Kidney (tissue), 14 donors: Measurements from ENCODE around the gene FRRS1. TPM values are rescaled to one million over a fixed set of nuclear protein-coding genes. Genes with fewer than 3 reads are reported as not detected.
A peak's percentile ranks its signal among the peaks of the same experiment; 100 is the strongest.
"Not testable (repeated sequence)": the region's sequence is repeated elsewhere in the genome, so short reads cannot be mapped to it uniquely, and the experiment has no call there.

Source experiments
- DNase-seq, 5 donors: peaks; one replicate each; pipeline ENCODE4 v3.0.0-alpha.2; 2013 to 2020
- FAIRE-seq: peaks from 2 replicates; lab custom pipeline; 2012; peaks lifted over from hg19 to GRCh38; lab: Jason Lieb, UNC
- H3K27ac ChIP-seq, 2 donors: one replicate each; pipeline ENCODE4 v1.7.0; 2013; ENCODE audit warnings: low read depth in 2 of 2, low read length in 2 of 2, inconsistent platforms in 1 of 2
- H3K27me3 ChIP-seq: one replicate; pipeline ENCODE4 v1.7.1; 2013; ENCODE audit warnings: low read length, inconsistent platforms; ENCODE audit not compliant: control insufficient read depth, insufficient read depth
- H3K36me3 ChIP-seq, 3 donors: one replicate each; pipeline versions ENCODE4 v1.7.0 to v1.7.1; 2013; ENCODE audit warnings: low read length in 3 of 3, control low read depth in 1 of 3, inconsistent platforms in 1 of 3; ENCODE audit not compliant: insufficient read depth in 3 of 3, control insufficient read depth in 2 of 3
- H3K4me1 ChIP-seq, 3 donors: one replicate each; pipeline versions ENCODE4 v1.7.0 to v1.7.1; 2013; ENCODE audit warnings: low read length in 3 of 3, inconsistent platforms in 1 of 3, low read depth in 1 of 3; ENCODE audit not compliant: control insufficient read depth in 2 of 3, insufficient read depth in 2 of 3
- H3K4me3 ChIP-seq, 3 donors: one replicate each; pipeline versions ENCODE4 v1.7.0 to v1.8.1; 2013; ENCODE audit warnings: low read length in 3 of 3, control low read depth in 1 of 3, inconsistent platforms in 1 of 3
- H3K9ac ChIP-seq, 3 donors: one replicate each; pipeline versions ENCODE4 v1.7.0 to v1.7.1; 2013; ENCODE audit warnings: low read length in 3 of 3, control low read depth in 1 of 3, inconsistent platforms in 1 of 3
- H3K9me3 ChIP-seq, 3 donors: one replicate each; pipeline versions ENCODE4 v1.7.0 to v1.7.1; 2013; ENCODE audit warnings: low read length in 3 of 3, control low read depth in 1 of 3, inconsistent platforms in 1 of 3; ENCODE audit not compliant: control insufficient read depth in 2 of 3, insufficient read depth in 1 of 3
- CTCF ChIP-seq: IDR thresholded peaks from 3 replicates; pipeline ENCODE4 v1.5.1; 2012; ENCODE audit warnings: mild to moderate bottlenecking, moderate library complexity, borderline replicate concordance; ENCODE audit not compliant: insufficient read depth; ENCODE audit errors: extremely low read depth
- intact Hi-C: fragments of 100-400 bp; cut with DNase I; formaldehyde crosslinking; loops from one replicate; pipeline ENCODE4 v1.11.1; 2022
- polyA plus RNA-seq: library from polyadenylated mRNA; stranded (reverse); fragments of 350-450 nt; fragmentation: Illumina TruSeq; extraction: RNeasy Lipid Tissue Mini Kit (QIAGEN cat#74804); gene quantifications from one replicate; pipeline ENCODE4 v1.2.3, GENCODE V29; 2014; ENCODE audit warnings: low read depth, low replicate concordance; ENCODE audit not compliant: insufficient read depth
- total RNA-seq: library from RNA; stranded (reverse); fragmentation: NEBNext Ultra II Directional; extraction: Animal tissue kit (Norgen Biotek cat#: 25700); gene quantifications from one replicate; pipeline ENCODE4 v1.2.1, GENCODE V29; 2021
- donor health status: control.
- donor health status: control.
- donor health status: control.
- donor health status: control.
- donor health status: control.
- donor health status: DM: yes; HTN: yes; CAD: no.
- donor health status: Normal renal cell carcinoma (clear cell type).

FRRS1 gene
- total and polyA plus RNA-seq, 2 donors from 2014 or later: 1.0 to 7.4 TPM

- peak overlapping the region in 1 of 2 donors; percentile 19 for H3K27ac ChIP-seq
- H3K9me3 ChIP-seq: no peaks in the 10 kb centered on the region
- intact Hi-C loops: no loop called here
- no peaks in the 10 kb centered on the region for H3K27me3 ChIP-seq
- peaks cover 0 to 11% (median 0%) of the 10 kb centered on the region in 3 donors for H3K4me1 ChIP-seq
- H3K36me3 ChIP-seq: no peaks in the 10 kb centered on the region
- H3K4me3 ChIP-seq: peak overlapping the region in 1 of 3 donors; percentile 7
- no peak for TF ChIP-seq CTCF
- FAIRE-seq: no peak
- no peak overlapping the region for H3K9ac ChIP-seq
- no peak for DNase-seq
These were observed 6.8 kb downstream of the FRRS1 start for GRCh38 chr1:99759518-99760160.

GRCh38 chr1:99758686-99759517, 7.5 kb downstream of the FRRS1 start:
- DNase-seq, H3K9ac ChIP-seq, FAIRE-seq, intact Hi-C loops, H3K9me3 ChIP-seq, H3K36me3 ChIP-seq, H3K27me3 ChIP-seq: not testable (repeated sequence)
- peak overlapping the region in 1 of 2 donors; percentile 19 for H3K27ac ChIP-seq
- peaks cover 0 to 11% (median 0%) of the 10 kb centered on the region in 3 donors for H3K4me1 ChIP-seq
- H3K4me3 ChIP-seq: peak overlapping the region in 1 of 3 donors; percentile 7

GRCh38 chr1:99758073-99758511, 8.3 kb downstream of the FRRS1 start:
- no peaks in the 10 kb centered on the region for H3K36me3 ChIP-seq
- intact Hi-C loops: no loop called here
- no peak overlapping the region for H3K27ac ChIP-seq
- H3K9ac ChIP-seq: no peak overlapping the region
- TF ChIP-seq CTCF: no peak
- DNase-seq: no peak
- no peaks in the 10 kb centered on the region for H3K27me3 ChIP-seq
- FAIRE-seq: no peak
- H3K4me1 ChIP-seq: peaks cover 0 to 11% (median 0%) of the 10 kb centered on the region in 3 donors
- no peaks in the 10 kb centered on the region for H3K9me3 ChIP-seq
- H3K4me3 ChIP-seq: no peak overlapping the region

GRCh38 chr1:99756598-99756997, 9.8 kb downstream of the FRRS1 start:
- no peak overlapping the region for H3K9ac ChIP-seq
- H3K27ac ChIP-seq: no peak overlapping the region
- no peaks in the 10 kb centered on the region for H3K9me3 ChIP-seq
- TF ChIP-seq CTCF: no peak
- intact Hi-C loops: no loop called here
- H3K4me1 ChIP-seq: peaks cover 0 to 14% (median 2%) of the 10 kb centered on the region in 3 donors
- no peak overlapping the region for H3K4me3 ChIP-seq
- no peaks in the 10 kb centered on the region for H3K36me3 ChIP-seq
- peak in 1 of 5 donors; percentile 42 for DNase-seq
- FAIRE-seq: peak; percentile 94
- no peaks in the 10 kb centered on the region for H3K27me3 ChIP-seq
